Occipital lobe (tissue), 2 donors: ENCODE results near the gene SIL1. TPM values are rescaled to one million over a fixed set of nuclear protein-coding genes. Genes with fewer than 3 reads are reported as not detected.
"Not testable (repeated sequence)": the region's sequence is repeated elsewhere in the genome, so short reads cannot be mapped to it uniquely, and the experiment has no call there.

Experiments used
- DNase-seq: peaks from one replicate; lab custom pipeline; 2025; lab: John Stamatoyannopoulos, UW
- total RNA-seq: library from RNA; depleted of rRNA; stranded (reverse); fragments of >200 nt; gene quantifications from one replicate; pipeline ENCODE4 v1.2.3, GENCODE V29; 2014

SIL1 gene
- total RNA-seq, 1 donor from 2014 or later = 11.7 TPM

DNA sequence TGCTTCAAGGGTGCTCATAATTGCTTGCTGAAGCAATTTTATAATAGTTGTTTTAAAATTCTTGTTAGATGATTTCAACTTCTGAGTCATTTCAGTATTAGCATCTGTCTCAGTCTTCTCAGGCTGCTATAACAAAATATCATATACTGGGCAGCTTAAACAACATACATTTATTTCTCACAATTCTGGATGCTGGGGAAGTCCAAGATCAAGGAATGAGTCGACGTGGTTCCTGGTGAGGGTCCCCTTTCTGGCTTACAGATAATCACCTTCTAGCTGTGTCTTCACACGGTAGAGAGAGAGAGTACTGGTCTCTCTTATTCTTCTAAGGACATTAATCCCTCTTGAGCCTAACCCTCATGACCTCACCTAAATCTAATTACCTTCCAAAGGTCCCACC is 160.4 kb downstream of the SIL1 start:
- DNase-seq = no peak

DNA sequence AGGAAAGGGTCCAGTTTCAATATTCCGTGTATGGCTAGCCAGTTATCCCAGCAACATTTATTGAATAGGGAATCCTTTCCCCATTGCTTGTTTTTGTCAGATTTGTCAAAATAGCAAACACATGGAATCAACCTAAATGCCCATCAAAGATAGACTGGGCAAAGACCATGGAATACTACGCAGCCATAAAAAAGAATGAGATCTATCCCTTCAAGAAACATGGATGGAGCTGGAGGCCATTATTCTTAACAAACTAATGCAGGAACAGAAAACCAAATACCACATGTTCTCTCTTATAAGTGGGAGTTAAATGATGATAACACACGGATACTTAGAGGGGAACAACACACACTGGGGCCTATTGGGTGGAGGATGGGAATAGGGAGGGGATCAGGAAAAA is 161.8 kb downstream of the SIL1 start:
- DNase-seq = not testable (repeated sequence)

DNA sequence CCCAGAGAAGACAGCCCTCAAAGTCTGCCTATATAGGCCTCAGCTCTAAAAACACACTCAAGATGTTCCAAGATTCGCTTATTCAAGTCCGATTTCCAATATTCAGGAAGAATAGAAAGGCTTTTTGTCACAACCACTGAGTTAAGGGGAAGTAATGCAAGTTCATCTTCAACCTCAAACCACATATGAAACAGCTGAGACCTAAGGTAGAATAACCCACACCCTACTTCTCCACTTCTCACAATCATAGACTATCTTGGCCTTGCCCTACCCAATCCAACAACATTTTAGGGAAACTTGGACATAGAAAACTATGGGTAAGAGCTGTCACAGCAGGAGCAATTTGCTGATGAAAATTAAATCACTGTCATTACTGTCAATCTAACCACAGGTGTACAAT is 171.0 kb downstream of the SIL1 start:
- DNase-seq = no peak

DNA sequence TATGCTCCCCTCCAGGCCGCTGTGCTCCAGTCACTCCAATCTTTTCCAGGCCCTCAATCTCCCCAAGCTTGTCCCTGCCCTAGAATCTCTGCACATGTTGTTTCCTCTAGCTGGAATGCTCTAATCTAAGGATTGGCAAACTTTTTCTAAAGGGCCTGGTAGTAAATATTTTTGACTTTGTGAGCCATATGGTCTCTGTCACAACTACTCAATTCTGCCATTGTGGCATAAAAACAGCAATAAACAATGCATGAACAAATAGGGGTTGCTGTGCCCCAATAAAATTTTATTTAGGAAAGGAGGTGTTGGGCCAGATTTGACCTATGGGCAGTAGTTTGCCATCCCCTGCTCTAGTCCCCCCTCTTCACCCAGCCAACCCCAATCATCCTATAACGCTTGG is 172.5 kb downstream of the SIL1 start:
- DNase-seq = no peak

DNA sequence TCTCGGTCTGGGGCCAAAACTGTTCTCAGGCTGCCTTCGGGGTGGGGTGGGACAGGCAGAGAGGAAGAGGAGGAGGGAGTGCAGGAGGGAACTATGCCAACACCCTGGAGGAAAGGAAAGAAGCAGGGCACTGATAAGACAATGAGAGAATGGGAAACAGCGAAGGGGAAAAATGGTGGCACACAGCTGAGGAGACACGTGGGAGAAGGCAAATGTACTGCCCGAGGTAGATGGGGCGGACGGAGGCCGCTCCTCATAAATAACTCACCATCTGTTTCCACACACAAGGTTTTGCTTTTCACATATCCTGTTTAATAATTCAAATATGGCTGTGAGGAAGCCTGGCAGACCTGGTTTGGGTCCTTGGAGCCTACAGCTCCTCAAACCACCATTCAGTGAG is 174.9 kb downstream of the SIL1 start:
- no peak for DNase-seq

DNA sequence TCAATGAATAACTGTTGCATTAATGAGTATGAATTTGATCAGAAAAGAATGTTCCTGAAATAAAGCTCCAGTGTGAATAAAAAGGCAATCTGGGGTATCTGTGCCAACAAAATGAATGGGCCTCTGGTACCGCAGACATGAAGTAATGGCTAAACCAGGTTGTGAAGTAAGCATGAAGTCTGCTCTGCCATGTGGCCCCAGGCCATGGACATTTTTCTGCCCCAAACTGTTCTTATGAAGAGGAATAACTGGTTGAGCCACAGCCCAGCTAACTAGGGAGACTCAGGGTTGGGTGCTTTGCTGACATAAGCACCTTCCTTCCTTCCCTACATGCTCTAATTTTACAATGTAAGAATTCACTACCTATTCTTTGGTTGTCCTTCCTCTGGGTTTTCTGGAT is 175.6 kb downstream of the SIL1 start:
- DNase-seq = no peak

DNA sequence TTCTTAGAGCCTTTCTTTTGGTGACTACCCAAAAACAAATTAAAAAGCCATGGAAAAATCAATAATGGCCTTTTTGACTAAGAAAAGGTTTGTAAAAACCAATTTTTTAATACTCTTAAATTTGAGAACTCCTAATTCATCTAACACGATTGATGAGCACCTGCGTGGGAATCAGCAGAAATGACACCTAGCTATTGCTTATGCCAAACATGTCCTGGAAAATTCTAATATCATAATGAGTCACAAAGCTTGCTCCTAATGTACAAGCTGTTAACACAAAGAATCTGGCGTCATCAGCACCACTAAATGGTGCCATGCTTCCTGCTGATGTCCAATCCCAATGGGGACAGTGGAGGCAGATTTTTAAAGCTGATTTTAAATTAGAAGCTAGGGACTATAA is 176.8 kb downstream of the SIL1 start:
- no peak for DNase-seq

DNA sequence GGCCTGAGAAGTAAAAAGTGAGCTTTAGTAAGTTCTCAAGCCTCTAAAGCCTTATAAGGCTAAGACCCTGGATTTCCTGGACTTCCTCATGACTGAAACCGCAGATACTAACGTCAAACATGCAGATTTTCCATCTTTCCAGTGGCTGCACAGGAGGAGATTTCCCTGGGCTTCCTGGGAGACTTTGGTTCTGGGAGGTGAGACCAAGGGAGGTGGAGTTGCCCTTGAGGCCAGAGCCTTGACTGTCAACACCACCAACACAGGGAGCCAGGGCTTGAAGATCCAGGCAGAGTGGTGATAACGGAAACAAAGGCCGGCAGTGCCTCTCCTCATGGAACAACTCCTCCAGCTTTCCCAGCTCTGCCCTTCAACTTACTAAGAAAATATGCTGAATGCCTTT is 178.3 kb downstream of the SIL1 start:
- DNase-seq = no peak

DNA sequence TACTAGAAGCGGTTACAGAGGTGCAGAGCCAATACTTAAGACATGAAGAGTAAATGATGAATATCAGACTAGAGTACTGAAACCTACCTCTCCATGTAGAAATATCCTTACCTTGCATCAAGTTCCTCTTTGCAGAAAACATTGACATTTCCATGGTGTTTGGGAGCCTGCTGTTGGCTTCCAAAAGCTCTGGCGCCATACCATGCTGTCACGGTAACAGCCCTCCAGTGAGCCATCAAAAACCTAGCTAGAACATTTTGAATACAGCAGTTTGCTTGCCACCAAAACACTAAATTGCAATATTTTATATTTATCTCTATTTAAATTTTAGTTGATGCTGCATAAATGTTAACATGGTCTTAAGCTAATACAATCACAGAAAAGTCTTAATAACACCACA is 179.0 kb downstream of the SIL1 start:
- DNase-seq = no peak

DNA sequence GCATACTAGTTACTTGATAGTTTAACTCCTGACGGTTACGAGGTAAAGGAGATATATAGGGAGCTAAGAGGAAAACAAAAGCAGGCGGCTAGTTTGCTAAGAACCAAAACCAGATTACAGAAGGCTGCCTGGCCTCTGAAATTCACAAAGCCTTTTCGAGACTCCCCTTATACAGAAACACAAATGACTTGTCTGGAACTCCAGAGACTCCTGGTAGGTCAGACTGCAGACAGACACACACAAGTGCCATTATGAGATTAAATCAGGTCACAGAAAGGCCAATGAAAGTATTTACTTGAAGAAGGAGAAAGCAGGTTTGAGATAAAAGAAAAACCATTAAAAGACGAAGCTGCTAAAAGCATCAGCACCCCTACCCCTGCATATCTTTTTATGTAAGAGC is 180.5 kb downstream of the SIL1 start:
- no peak for DNase-seq

DNA sequence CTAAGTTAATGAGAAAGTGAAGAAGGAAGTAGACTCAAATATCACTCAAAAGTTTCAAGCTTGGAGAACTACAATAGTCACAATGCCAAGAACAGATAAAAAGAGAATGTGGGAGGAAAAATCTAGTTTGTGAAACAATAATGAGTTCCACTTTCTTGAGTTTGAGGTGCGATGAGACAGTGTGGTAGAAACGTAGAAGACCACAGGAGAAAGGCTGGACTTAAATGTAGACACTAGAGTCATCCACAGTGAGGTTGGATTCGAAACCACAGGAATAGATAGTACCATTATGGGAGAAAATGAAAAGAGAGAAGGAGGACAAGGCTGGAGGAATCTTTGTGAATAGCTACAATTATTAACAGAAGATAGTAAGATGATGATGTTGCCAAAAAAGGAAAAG is 182.0 kb downstream of the SIL1 start:
- DNase-seq = no peak

DNA sequence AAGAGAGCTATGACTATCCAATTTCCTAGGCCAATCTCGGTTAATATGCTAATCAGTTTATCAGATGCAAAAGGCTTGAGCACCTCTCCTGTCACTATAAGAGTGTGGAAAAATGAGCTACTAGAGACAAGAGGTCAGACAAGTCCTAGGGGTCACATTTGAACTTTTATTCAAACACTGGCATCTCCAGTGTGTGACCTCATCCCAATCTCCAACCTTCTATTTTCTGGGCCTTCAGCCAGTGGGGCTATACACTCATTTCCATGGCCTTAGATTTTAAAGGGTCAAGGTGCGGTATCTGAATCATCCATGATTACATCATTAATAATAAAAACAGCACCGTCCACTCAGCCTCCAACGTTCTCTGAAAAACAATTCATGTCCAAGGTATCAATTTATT is 183.4 kb downstream of the SIL1 start:
- no peak for DNase-seq

DNA sequence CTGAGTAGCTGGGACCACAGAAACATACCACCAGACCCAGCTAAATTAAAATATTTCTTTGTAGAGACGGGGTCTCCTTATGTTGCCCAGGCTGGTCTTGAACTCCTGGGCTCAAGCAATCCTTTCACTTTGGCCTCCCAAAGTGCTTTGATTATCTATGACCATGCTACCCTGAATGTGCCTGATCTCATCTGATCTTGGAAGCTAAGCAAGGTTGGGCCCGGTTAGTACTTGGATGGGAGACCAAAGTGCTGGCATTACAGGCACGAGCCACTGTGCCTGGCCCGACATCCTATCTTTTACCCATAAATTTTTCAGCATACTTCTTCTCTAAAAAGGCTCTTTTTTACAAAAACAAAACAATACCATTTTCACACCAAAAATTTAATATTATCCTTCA is 186.0 kb downstream of the SIL1 start:
- no peak for DNase-seq

DNA sequence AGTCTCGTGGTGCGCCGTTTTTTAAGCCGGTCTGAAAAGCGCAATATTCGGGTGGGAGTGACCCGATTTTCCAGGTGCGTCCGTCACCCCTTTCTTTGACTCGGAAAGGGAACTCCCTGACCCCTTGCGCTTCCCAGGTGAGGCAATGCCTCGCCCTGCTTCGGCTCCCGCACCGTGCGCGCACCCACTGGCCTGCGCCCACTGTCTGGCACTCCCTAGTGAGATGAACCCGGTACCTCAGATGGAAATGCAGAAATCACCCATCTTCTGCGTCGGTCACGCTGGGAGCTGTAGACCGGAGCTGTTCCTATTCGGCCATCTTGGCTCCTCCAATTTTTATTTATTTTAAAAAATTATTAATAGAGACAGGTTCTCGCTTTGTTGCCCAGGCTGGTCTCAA is 187.0 kb downstream of the SIL1 start:
- not testable (repeated sequence) for DNase-seq

DNA sequence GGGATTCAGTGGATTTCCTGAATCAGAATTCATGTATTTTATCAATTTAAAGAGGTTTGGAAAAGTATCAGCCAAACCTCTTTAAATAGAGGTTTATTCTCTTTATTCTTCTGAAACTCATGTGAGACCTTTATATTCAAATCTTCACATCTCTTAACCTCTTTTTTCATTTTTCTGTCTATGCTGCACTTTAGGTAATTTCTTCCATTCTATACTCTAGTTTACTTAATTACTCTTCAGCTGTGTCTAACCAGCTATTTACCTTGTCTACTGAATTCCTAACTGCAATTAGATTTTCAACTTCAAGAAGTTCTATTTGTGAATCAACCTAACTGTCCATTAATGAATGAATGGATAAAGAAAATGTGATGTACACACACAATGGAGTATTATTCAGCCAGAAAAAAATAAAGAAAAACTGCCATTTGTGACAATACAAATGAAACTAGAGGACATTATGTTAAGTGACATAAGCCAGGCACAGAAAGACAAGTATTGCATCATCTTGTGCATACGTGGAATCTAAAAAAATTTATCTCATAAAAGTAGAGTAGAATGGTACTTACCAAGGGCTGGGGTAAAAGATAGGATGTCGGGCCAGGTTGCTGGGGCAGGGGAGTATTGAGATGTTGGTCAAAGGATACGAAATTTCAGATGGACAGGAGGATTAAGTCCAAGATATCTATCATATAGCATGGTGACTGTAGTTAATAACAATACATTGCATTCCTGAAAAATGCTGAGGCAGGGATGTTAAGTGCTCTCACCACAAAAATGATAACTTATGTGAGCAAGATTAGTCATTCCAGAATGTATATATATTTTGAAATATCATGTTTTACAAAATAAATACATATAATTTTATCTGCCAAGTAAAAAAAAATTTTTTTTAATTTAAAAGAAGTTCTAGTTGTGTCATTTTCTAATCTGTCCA is 193.5 kb downstream of the SIL1 start:
- DNase-seq = no peak

DNA sequence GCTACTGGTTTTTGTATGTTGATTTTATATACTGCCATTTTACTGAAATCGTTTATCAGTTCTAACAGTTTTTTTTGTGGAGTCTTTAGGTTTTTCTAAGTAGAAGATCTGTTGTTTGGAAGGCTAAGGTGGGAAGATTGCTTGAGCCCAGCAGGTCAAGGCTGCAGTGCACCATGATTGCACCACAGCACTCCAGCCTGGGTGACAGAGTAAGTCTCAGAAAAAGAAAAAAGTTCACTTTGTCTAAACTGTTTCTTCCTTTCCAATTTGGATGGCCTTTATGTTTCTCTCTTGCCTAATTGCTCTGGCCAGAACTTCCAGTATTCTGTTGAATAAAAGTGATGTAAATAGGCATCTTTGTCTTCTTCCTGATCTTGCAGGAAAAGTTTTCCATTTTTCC is 198.5 kb downstream of the SIL1 start:
- no peak for DNase-seq

DNA sequence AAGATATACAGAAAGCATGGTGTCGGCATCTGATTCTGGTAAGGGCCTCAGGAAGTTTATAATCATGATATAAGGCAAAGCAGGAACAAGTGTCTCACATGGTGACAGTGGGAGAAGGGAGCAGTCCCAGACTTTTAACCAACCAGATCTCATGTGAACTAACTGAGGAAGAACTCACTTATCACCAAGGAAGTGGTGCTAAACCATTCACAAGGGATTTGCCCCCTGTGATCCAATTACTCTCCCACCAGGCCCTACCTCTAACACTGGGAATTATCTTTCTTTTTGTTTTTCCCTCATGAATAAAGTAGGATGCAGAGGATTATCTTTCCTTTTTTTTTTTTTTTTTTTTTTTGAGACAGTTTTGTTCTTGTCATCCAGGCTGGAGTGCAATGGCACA is 199.6 kb downstream of the SIL1 start:
- DNase-seq = no peak

DNA sequence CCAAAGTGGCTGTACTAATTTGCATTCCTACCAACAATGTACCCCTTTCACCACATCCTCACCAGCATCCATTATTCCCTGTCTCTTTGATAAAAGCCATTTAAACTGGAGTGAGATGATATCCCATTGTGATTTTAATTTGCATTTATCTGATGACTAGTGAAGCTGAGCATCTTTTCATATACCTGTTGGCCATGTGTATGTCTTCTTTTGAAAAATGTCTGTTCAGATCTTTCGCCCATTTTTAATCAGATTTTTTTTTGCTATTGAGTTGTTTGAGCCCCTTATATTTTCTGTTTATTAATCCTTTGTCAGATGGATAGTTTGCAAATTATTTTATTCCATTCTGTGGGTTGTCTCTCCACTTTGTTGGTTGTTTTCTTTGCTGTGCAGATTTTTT is 202.0 kb downstream of the SIL1 start:
- DNase-seq = no peak

DNA sequence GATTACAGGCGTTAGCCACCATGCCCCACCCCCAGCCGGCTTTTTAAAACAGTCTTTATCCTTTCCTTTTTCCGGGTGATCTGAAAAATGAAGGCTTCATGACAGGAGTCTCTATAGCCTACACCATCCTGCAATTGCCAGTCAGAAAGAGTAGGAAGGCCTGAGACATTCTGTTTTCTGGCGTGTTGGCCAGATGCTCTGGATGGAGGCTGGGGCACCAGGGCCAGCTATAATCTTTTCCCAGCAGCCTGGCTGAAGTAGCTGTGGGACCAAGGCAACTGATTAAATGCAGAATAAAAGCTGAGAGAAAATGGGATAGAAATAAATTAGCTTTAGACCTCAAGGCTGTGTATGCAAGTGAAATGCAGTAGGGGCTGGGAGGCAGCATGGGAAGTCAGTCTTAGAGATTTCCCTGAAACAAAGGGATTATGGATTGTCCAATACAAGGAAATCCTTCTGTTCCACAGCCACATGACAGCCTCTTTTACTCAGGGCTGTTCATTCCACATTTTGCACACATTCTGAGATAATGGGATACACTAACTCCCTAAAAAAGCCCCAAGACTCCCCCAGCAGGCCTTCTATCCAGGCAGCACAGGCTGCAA is 207.1 kb downstream of the SIL1 start:
- DNase-seq = no peak

DNA sequence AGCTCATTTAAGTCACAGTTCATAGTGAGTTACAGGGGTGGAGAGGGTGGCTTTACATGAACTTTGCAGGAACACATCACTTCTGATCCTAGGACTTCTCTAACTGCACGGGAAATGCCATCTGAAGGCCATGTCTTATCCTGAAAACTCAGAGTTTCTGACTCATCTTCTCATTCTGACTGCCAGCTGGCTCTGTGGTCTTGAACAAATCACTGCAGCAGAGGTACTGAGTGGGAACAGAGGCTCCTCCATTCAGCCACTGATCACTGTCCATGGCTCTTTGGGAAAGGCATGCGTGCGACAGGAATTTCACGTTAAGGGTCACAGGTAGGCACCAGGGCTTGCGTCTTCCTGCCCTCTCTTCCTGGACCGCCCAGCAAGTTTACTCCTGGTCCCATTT is 208.4 kb downstream of the SIL1 start:
- peak; percentile 15 for DNase-seq

DNA sequence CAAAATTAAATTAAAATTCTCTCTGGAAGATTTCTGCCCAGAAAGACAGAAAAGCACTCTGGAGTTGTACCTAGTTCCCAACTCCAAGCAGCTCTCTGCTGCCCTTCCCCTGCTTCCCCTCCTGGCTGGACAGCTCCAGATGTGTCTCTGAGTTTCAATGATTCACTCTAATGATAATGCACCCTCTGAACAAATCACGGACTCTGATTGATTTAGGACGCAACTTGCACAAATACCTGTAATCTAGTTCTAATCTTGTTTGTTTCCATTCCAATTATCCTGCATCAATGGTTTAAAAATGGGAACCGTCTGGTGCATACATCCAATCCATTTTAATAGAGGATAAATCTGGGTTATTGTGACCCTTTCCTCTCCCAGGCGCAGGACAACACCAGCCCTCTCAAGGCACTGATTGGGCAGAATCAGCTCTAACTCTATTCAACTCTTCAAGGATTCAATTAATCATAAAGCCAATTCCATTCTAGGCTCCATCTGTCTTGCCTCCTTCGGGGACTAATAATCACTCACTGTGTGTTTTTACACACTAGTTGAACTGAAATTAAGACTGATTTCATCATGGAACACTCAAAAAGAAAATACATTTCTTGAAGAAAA is 211.9 kb downstream of the SIL1 start:
- DNase-seq = no peak

DNA sequence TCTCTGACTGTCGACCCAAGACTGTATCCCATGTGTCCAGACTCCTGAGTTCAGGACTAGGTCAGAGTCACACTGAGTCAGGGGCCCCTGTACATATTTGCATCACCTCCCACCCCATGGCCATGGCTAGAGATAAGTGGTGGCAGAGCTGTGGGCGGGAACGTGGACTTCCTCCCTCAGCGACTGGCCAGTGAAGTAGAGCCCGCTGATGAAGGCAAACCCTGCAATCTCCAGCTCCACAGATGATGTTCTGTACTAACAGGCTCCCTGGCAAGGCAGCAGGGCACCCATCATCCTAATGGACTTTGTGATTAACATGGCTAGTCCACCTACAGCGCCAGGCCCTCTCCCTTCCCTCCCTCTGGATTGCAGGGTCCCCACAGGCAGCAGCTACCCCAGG is 212.5 kb downstream of the SIL1 start:
- no peak for DNase-seq

DNA sequence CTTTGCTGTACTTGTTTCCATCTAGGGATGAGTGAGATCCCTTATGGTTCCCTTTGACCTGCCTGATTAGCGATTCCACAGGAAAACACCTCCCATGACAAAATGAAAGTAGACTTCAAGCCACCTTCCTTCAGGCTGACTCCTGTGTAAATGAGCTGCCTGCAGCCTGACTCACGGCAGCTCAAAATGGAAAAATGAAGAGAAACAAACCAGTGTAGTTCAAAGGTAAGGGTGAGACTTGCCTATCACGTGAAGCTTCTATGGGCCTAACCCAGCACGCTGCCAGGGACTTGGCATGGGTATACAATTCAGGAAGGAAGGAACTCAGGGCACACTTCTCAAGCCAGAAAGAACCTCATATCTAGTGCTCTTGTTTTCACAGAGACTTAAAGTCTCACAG is 212.9 kb downstream of the SIL1 start:
- no peak for DNase-seq
